ENCODE measurements around the gene AUH.
A peak's percentile ranks its signal among the peaks of the same experiment; 100 is the strongest.
"Not testable (repeated sequence)": the region's sequence is repeated elsewhere in the genome, so short reads cannot be mapped to it uniquely, and the experiment has no call there.

The AUH gene
- 14.3 to 18.4 reads per million in 2 donors for total RNA-seq

- DNase-seq, result peak; percentile 75 to 91 (median 82)
Observed at GRCh38 chr9:91361291-91362050, at the start of gene AUH. Gene AUH (minus strand): TSS chr9:91361918. CDS start chr9:91361889, 29 bp downstream.

- no peak for DNase-seq
Observed at GRCh38 chr9:91411096-91411771, 49.5 kb upstream of the AUH start.

- no peak for DNase-seq
Observed at GRCh38 chr9:91410161-91410560, 48.4 kb upstream of the AUH start.

- no peak for DNase-seq
Observed at GRCh38 chr9:91408475-91408874, 46.8 kb upstream of the AUH start.

- DNase-seq, result no peak
Observed at GRCh38 chr9:91407580-91408318, 46.0 kb upstream of the AUH start.

GRCh38 chr9:91405343-91406077, 43.8 kb upstream of the AUH start:
- no peak for DNase-seq

GRCh38 chr9:91403665-91404543, 42.2 kb upstream of the AUH start:
- DNase-seq, result no peak

- no peak for DNase-seq
Observed at GRCh38 chr9:91398926-91399325, 37.2 kb upstream of the AUH start.

GRCh38 chr9:91395553-91396471, 34.1 kb upstream of the AUH start:
- DNase-seq, result peak in 1 of 5 experiments; percentile 96

GRCh38 chr9:91395106-91395552, 33.4 kb upstream of the AUH start:
- peak in 1 of 5 experiments; percentile 33 for DNase-seq

GRCh38 chr9:91393826-91394225, 32.1 kb upstream of the AUH start:
- DNase-seq, result no peak

- DNase-seq, result no peak
Observed at GRCh38 chr9:91392435-91392834, 30.7 kb upstream of the AUH start.

GRCh38 chr9:91391818-91392217, 30.1 kb upstream of the AUH start:
- DNase-seq, result no peak

GRCh38 chr9:91391412-91391811, 29.7 kb upstream of the AUH start:
- no peak for DNase-seq

GRCh38 chr9:91389686-91390085, 28.0 kb upstream of the AUH start:
- DNase-seq, result not testable (repeated sequence)

- no peak for DNase-seq
Observed at GRCh38 chr9:91386765-91387164, 25.0 kb upstream of the AUH start.

GRCh38 chr9:91384954-91385353, 23.2 kb upstream of the AUH start:
- DNase-seq, result no peak

- no peak for DNase-seq
Observed at GRCh38 chr9:91383577-91383976, 21.9 kb upstream of the AUH start.

GRCh38 chr9:91382298-91382697, 20.6 kb upstream of the AUH start:
- DNase-seq, result no peak

- DNase-seq, result no peak
Observed at GRCh38 chr9:91379426-91379825, 17.7 kb upstream of the AUH start.

Data from T-helper 2 cell (primary cell).